HepG2 (cell line): ENCODE measurements around the gene PIP5K1C. TPM values are rescaled to one million over a fixed set of nuclear protein-coding genes. Genes with fewer than 3 reads are reported as not detected.
A peak's percentile ranks its signal among the peaks of the same experiment; 100 is the strongest.

ENCODE experiments used
- ATF1 ChIP-seq: IDR thresholded peaks from 2 replicates; pipeline ENCODE4 v1.6.1; 2016; ENCODE audit warnings: mild to moderate bottlenecking, control low read depth
- CBFB ChIP-seq: sonication (generic); formaldehyde crosslinking; IDR thresholded peaks from 2 replicates; pipeline ENCODE4 v1.4.0; 2020; ENCODE audit warnings: missing genetic modification reagents
- FOSL1 ChIP-seq: sonication (generic); formaldehyde crosslinking; IDR thresholded peaks from 2 replicates; pipeline ENCODE4 v1.9.0; 2021; ENCODE audit warnings: missing genetic modification reagents, borderline replicate concordance
- GATAD1 ChIP-seq: IDR thresholded peaks from 2 replicates; pipeline ENCODE4 v1.6.1; 2016; ENCODE audit warnings: missing genetic modification reagents, missing compliant biosample characterization
- GATAD2A ChIP-seq: IDR thresholded peaks from 2 replicates; pipeline ENCODE4 v1.6.1; 2016
- HIC2 ChIP-seq: sonication (generic); formaldehyde crosslinking; IDR thresholded peaks from 2 replicates; pipeline ENCODE4 v1.9.0; 2022; ENCODE audit warnings: low read depth, missing genetic modification reagents
- HOXA3 ChIP-seq: sonication (generic); formaldehyde crosslinking; IDR thresholded peaks from 2 replicates; pipeline ENCODE4 v1.5.0; 2020; ENCODE audit warnings: missing genetic modification reagents
- KDM2A ChIP-seq: sonication (generic); formaldehyde crosslinking; IDR thresholded peaks from 2 replicates; pipeline ENCODE4 v1.4.0; 2020; ENCODE audit warnings: low read depth, missing genetic modification reagents, borderline replicate concordance
- MZF1 ChIP-seq: sonication (generic); formaldehyde crosslinking; IDR thresholded peaks from 2 replicates; pipeline ENCODE4 v1.8.1; 2023; ENCODE audit warnings: mild to moderate bottlenecking, missing genetic modification reagents, borderline replicate concordance
- NAIF1 ChIP-seq: sonication (generic); formaldehyde crosslinking; IDR thresholded peaks from 2 replicates; pipeline ENCODE4 v1.5.0; 2020; ENCODE audit warnings: mild to moderate bottlenecking, missing genetic modification reagents, borderline replicate concordance
- NFYB ChIP-seq: sonication (generic); formaldehyde crosslinking; IDR thresholded peaks from 2 replicates; pipeline ENCODE4 v1.4.0; 2020; ENCODE audit warnings: missing genetic modification reagents
- NPAS2 ChIP-seq: sonication (generic); formaldehyde crosslinking; IDR thresholded peaks from 2 replicates; pipeline ENCODE4 v1.8.0; 2022; ENCODE audit warnings: mild to moderate bottlenecking, missing genetic modification reagents, borderline replicate concordance
- PBX3 ChIP-seq: sonication (generic); formaldehyde crosslinking; IDR thresholded peaks from 2 replicates; pipeline ENCODE4 v1.8.1; 2023; ENCODE audit warnings: missing genetic modification reagents, inconsistent platforms, borderline replicate concordance
- PTBP1 ChIP-seq: fragments of 200-400 bp; formaldehyde crosslinking; IDR thresholded peaks from 2 replicates; pipeline ENCODE4 v1.6.1; 2018; ENCODE audit warnings: low read length, low read depth; ENCODE audit not compliant: poor library complexity, severe bottlenecking
- RBAK ChIP-seq: sonication (generic); formaldehyde crosslinking; IDR thresholded peaks from 2 replicates; pipeline ENCODE4 v1.5.1; 2020; ENCODE audit warnings: mild to moderate bottlenecking, missing genetic modification reagents
- RBM39 ChIP-seq: fragments of 200-400 bp; formaldehyde crosslinking; IDR thresholded peaks from one replicate; pipeline ENCODE4 v1.6.1; 2018; ENCODE audit warnings: antibody characterized with exemption, mild to moderate bottlenecking, low read depth, low read length; ENCODE audit not compliant: poor library complexity, severe bottlenecking
- SAP130 ChIP-seq: IDR thresholded peaks from 2 replicates; pipeline ENCODE4 v1.6.1; 2016; ENCODE audit warnings: low read depth
- ZNF33B ChIP-seq: sonication (generic); formaldehyde crosslinking; IDR thresholded peaks from 2 replicates; pipeline ENCODE4 v1.5.1; 2020; ENCODE audit warnings: mild to moderate bottlenecking, missing genetic modification reagents
- ZNF382 ChIP-seq: sonication (generic); formaldehyde crosslinking; IDR thresholded peaks from 2 replicates; pipeline ENCODE4 v1.5.0; 2020; ENCODE audit warnings: missing genetic modification reagents, mild to moderate bottlenecking, borderline replicate concordance
- ZNF766 ChIP-seq: sonication (generic); formaldehyde crosslinking; IDR thresholded peaks from 2 replicates; pipeline ENCODE4 v1.5.0; 2020; ENCODE audit warnings: missing genetic modification reagents, borderline replicate concordance
- ZNF777 ChIP-seq: sonication (generic); formaldehyde crosslinking; IDR thresholded peaks from 2 replicates; pipeline ENCODE4 v1.4.0; 2020; ENCODE audit warnings: missing genetic modification reagents
- ZNF883 ChIP-seq: sonication (generic); formaldehyde crosslinking; IDR thresholded peaks from 2 replicates; pipeline ENCODE4 v1.5.1; 2020; ENCODE audit warnings: mild to moderate bottlenecking, missing genetic modification reagents; ENCODE audit errors: not compliant biosample characterization
- ZSCAN5A ChIP-seq: sonication (generic); formaldehyde crosslinking; IDR thresholded peaks from 2 replicates; pipeline ENCODE4 v1.8.0; 2022; ENCODE audit warnings: mild to moderate bottlenecking, missing genetic modification reagents, borderline replicate concordance
- polyA plus RNA-seq, 8 experiments: library from polyadenylated mRNA; depleted of rRNA in 3 of 8; stranded (reverse) in 7 of 8; unstranded in 1 of 8; fragments of >200 nt; fragmentation: Illumina TruSeq in 4 of 8; extraction: Trizol in 4 of 8; gene quantifications; 2 replicates each; pipeline versions ENCODE4 v1.2.1 to v1.2.3, GENCODE V29; 2011 to 2016; ENCODE audit warnings: low read depth in 4 of 8, missing spikeins in 1 of 8, mixed read lengths in 1 of 8; ENCODE audit not compliant: insufficient read depth in 1 of 8
- total RNA-seq, 5 experiments: library from RNA; depleted of rRNA; stranded (reverse); fragments of >200 nt; fragmentation: Illumina TruSeq; extraction: Trizol; gene quantifications; 2 replicates each; pipeline ENCODE4 v1.2.3, GENCODE V29; 2016; ENCODE audit warnings: low read depth in 1 of 5
- TF ChIP-seq, protein P1 (sequence below): IDR thresholded peaks from 2 replicates; pipeline ENCODE4 v1.6.1; 2016; ENCODE audit warnings: control low read depth
- TF ChIP-seq, protein P2 (sequence below): sonication (generic); formaldehyde crosslinking; IDR thresholded peaks from 2 replicates; pipeline ENCODE4 v1.4.0; 2020; ENCODE audit warnings: missing genetic modification reagents

Gene PIP5K1C
- total and polyA plus RNA-seq, 2 of the 13 experiments (the other 11 are each of a cell fraction or from before 2014, with no cell fraction given), result 3.6 to 4.3 TPM

DNA sequence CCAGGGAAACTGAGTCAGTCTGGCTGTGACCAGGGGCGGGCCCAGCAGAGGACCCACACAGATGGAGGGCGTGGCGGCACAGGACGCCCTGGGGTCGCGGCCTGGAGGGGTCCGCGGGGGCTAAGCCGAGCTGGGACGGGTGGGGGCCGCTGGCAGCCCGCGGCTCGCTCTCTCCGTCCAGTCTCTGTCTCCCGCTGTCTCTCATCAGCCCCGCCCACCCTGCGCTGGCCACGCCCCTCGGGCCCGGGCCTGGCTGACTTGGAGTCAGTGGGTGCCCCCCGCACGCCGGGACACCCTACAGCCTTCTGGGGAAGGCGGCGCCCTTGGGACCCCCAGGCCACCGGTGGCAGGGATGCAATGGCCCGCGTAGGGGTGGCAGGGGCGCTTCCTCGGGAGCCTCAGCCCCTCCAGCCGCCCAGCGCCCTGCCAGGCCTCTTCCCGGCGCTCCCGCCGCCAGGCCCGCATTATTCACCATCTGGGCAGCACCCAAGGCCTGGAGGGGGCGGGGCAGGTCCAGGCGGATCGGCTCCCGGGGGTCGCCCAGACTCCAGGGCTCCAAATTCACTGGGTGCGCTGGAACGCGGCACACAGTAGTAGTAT, 93.5 kb downstream of the PIP5K1C start, which contains the start of gene TBXA2R (continued):
- no peak for TF ChIP-seq NFYB (CRISPR knock-in tag)
- no peak for TF ChIP-seq ZNF883 (CRISPR knock-in tag)
- TF ChIP-seq, protein P1, sequence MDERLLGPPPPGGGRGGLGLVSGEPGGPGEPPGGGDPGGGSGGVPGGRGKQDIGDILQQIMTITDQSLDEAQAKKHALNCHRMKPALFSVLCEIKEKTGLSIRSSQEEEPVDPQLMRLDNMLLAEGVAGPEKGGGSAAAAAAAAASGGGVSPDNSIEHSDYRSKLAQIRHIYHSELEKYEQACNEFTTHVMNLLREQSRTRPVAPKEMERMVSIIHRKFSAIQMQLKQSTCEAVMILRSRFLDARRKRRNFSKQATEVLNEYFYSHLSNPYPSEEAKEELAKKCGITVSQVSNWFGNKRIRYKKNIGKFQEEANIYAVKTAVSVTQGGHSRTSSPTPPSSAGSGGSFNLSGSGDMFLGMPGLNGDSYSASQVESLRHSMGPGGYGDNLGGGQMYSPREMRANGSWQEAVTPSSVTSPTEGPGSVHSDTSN (CRISPR knock-in tag), result no peak
- no peak for TF ChIP-seq ATF1 (CRISPR knock-in tag)
- TF ChIP-seq MZF1, result no peak
- no peak for TF ChIP-seq NPAS2 (CRISPR knock-in tag)
- TF ChIP-seq KDM2A, result no peak
- TF ChIP-seq GATAD1 (CRISPR knock-in tag), result no peak
- TF ChIP-seq PTBP1, result no peak
- peak; percentile 42 for TF ChIP-seq RBM39
- 0 out of 2 replicates have a peak, but pooled peaks have one; percentile 63 for TF ChIP-seq ZNF777 (CRISPR knock-in tag)
- TF ChIP-seq, protein P2, sequence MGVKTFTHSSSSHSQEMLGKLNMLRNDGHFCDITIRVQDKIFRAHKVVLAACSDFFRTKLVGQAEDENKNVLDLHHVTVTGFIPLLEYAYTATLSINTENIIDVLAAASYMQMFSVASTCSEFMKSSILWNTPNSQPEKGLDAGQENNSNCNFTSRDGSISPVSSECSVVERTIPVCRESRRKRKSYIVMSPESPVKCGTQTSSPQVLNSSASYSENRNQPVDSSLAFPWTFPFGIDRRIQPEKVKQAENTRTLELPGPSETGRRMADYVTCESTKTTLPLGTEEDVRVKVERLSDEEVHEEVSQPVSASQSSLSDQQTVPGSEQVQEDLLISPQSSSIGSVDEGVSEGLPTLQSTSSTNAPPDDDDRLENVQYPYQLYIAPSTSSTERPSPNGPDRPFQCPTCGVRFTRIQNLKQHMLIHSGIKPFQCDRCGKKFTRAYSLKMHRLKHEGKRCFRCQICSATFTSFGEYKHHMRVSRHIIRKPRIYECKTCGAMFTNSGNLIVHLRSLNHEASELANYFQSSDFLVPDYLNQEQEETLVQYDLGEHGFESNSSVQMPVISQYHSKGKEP (CRISPR knock-in tag), result no peak
- no peak for TF ChIP-seq RBAK (CRISPR knock-in tag)
- TF ChIP-seq HOXA3, result no peak
- TF ChIP-seq NAIF1 (CRISPR knock-in tag), result no peak
- no peak for TF ChIP-seq SAP130 (CRISPR knock-in tag)
- TF ChIP-seq ZNF766 (CRISPR knock-in tag), result no peak
- no peak for TF ChIP-seq PBX3
- no peak for TF ChIP-seq FOSL1 (CRISPR knock-in tag)
- no peak for TF ChIP-seq ZNF382 (CRISPR knock-in tag)
- TF ChIP-seq GATAD2A (CRISPR knock-in tag), result no peak
- no peak for TF ChIP-seq ZSCAN5A
- no peak for TF ChIP-seq CBFB
- TF ChIP-seq ZNF33B (CRISPR knock-in tag), result no peak
- TF ChIP-seq HIC2 (CRISPR knock-in tag), result 0 out of 2 replicates have a peak, but pooled peaks have one; percentile 5
